Liver (tissue), 3 donors: ENCODE data around the gene TFR2.

Experiments used
- CTCF ChIP-seq: fragments of 150-350 bp; IDR thresholded peaks from 2 replicates; pipeline ENCODE4 v1.5.1; 2017; ENCODE audit warnings: improper control_type of control experiment, low read depth, low read length; ENCODE audit not compliant: missing input control
- MAX ChIP-seq: IDR thresholded peaks from 2 replicates; pipeline ENCODE4 v1.6.1; 2016; ENCODE audit warnings: antibody characterized with exemption
- RAD21 ChIP-seq, 2 donors: IDR thresholded peaks; 2 replicates each; pipeline ENCODE4 v1.6.1; 2016; ENCODE audit warnings: antibody characterized with exemption in 2 of 2, mild to moderate bottlenecking in 2 of 2
- REST ChIP-seq: IDR thresholded peaks from 2 replicates; pipeline ENCODE4 v1.6.1; 2016; ENCODE audit warnings: antibody characterized with exemption, mild to moderate bottlenecking
- SP1 ChIP-seq: IDR thresholded peaks from 2 replicates; pipeline ENCODE4 v1.6.1; 2018; ENCODE audit warnings: antibody characterized with exemption, mild to moderate bottlenecking
- TAF1 ChIP-seq: conservative IDR thresholded peaks from 2 replicates; pipeline ENCODE4 v1.6.1; 2016; ENCODE audit warnings: antibody characterized with exemption, mild to moderate bottlenecking
- donor health status: healthy.
- donor health status: healthy.

- TF ChIP-seq CTCF (no peak), RAD21 (IDR thresholded peaks at IDR 0.05) (no peak), REST (no peak), MAX (no peak), SP1 (no peak), TAF1 (no peak)
Observed at GRCh38 chr7:100679927-100680575, 38.7 kb upstream of the TFR2 start.
